WTC11 (cell line): ENCODE measurements around the gene CYCS. TPM values are rescaled to one million over a fixed set of nuclear protein-coding genes. Genes with fewer than 3 reads are reported as not detected.
A peak's percentile ranks its signal among the peaks of the same experiment; 100 is the strongest.

Source experiments
- ATAC-seq: fragments of 200-7000 bp; cut with Tn5 transposase; 2 replicates; pipeline ENCODE4 v1.10.0; 2021; ENCODE audit warnings: mild to moderate bottlenecking, moderate library complexity
- CTCF ChIA-PET: fragments of 300-600 bp; sonication (Branson Sonifier 250); formaldehyde crosslinking; loops from one replicate; lab custom pipeline; 2021; ENCODE audit warnings: antibody characterized with exemption; lab: Charles Lee
- POLR2A ChIA-PET: fragments of 350-600 bp; sonication (Branson Sonifier 250); formaldehyde crosslinking; loops from one replicate; lab custom pipeline; 2021; ENCODE audit warnings: antibody characterized with exemption; lab: Charles Lee
- DNase-seq: peaks from one replicate; pipeline ENCODE4 v3.0.0; 2021; ENCODE audit warnings: low spot score
- H3K27ac Mint-ChIP-seq: 2 replicates; pipeline ENCODE4 v1.8.0; 2021; ENCODE audit warnings: mixed read lengths
- H3K27me3 Mint-ChIP-seq: 2 replicates; pipeline ENCODE4 v1.8.0; 2021; ENCODE audit warnings: low read depth, mild to moderate bottlenecking, moderate library complexity, mixed read lengths
- H3K36me3 Mint-ChIP-seq: 2 replicates; pipeline ENCODE4 v1.8.0; 2021; ENCODE audit warnings: mixed read lengths
- H3K4me1 Mint-ChIP-seq: 2 replicates; pipeline ENCODE4 v1.8.0; 2022; ENCODE audit warnings: mixed read lengths
- H3K4me3 Mint-ChIP-seq: 2 replicates; pipeline ENCODE4 v1.8.0; 2021; ENCODE audit warnings: mild to moderate bottlenecking, moderate library complexity, mixed read lengths
- H3K9me3 Mint-ChIP-seq: 2 replicates; pipeline ENCODE4 v1.8.0; 2021; ENCODE audit warnings: mixed read lengths
- AR ChIP-seq: fragments of 250-450 bp; sonication (Bioruptor Pico); IDR thresholded peaks from 2 replicates; pipeline ENCODE4 v1.9.0; 2021; ENCODE audit warnings: mild to moderate bottlenecking
- CBFB ChIP-seq: sonication (generic); formaldehyde crosslinking; IDR thresholded peaks from 2 replicates; pipeline ENCODE4 v1.8.1; 2022; ENCODE audit warnings: mild to moderate bottlenecking, low read depth, missing genetic modification reagents
- CDX4 ChIP-seq: fragments of 250-450 bp; sonication (Bioruptor Pico); IDR thresholded peaks from 2 replicates; pipeline ENCODE4 v1.9.0; 2021; ENCODE audit warnings: moderate library complexity, mild to moderate bottlenecking, inconsistent platforms, borderline replicate concordance
- FOXJ3 ChIP-seq: sonication (generic); formaldehyde crosslinking; IDR thresholded peaks from 2 replicates; pipeline ENCODE4 v1.9.0; 2021; ENCODE audit warnings: missing genetic modification reagents, mild to moderate bottlenecking, borderline replicate concordance
- FOXP1 ChIP-seq: sonication (generic); formaldehyde crosslinking; IDR thresholded peaks from 2 replicates; pipeline ENCODE4 v1.8.0; 2022; ENCODE audit warnings: missing genetic modification reagents, mild to moderate bottlenecking, moderate library complexity, borderline replicate concordance
- FOXP4 ChIP-seq: sonication (generic); formaldehyde crosslinking; IDR thresholded peaks from 2 replicates; pipeline ENCODE4 v1.8.0; 2022; ENCODE audit warnings: mild to moderate bottlenecking, missing genetic modification reagents
- HMGA2 ChIP-seq: fragments of 250-450 bp; sonication (Bioruptor Pico); IDR thresholded peaks from 2 replicates; pipeline ENCODE4 v1.4.0; 2021; ENCODE audit warnings: mild to moderate bottlenecking, moderate library complexity
- JAZF1 ChIP-seq: fragments of 250-450 bp; sonication (Bioruptor Pico); IDR thresholded peaks from 2 replicates; pipeline ENCODE4 v1.9.0; 2021; ENCODE audit warnings: moderate library complexity, mild to moderate bottlenecking, inconsistent platforms
- MYBL2 ChIP-seq: sonication (generic); formaldehyde crosslinking; IDR thresholded peaks from 2 replicates; pipeline ENCODE4 v1.8.1; 2023; ENCODE audit warnings: mild to moderate bottlenecking, moderate library complexity, missing genetic modification reagents
- PRDM15 ChIP-seq: sonication (generic); formaldehyde crosslinking; IDR thresholded peaks from 2 replicates; pipeline ENCODE4 v1.8.0; 2022; ENCODE audit warnings: missing genetic modification reagents
- SMAD3 ChIP-seq: sonication (generic); formaldehyde crosslinking; IDR thresholded peaks from 2 replicates; pipeline ENCODE4 v1.8.0; 2022; ENCODE audit warnings: missing genetic modification reagents, mild to moderate bottlenecking, borderline replicate concordance
- TCF7 ChIP-seq: sonication (generic); formaldehyde crosslinking; IDR thresholded peaks from 2 replicates; pipeline ENCODE4 v1.8.0; 2022; ENCODE audit warnings: mild to moderate bottlenecking, low read depth, missing genetic modification reagents, moderate library complexity
- TP53 ChIP-seq: sonication (generic); formaldehyde crosslinking; IDR thresholded peaks from 2 replicates; pipeline ENCODE4 v1.8.1; 2023; ENCODE audit warnings: mild to moderate bottlenecking, missing genetic modification reagents
- USF2 ChIP-seq: sonication (generic); formaldehyde crosslinking; IDR thresholded peaks from 2 replicates; pipeline ENCODE4 v1.8.1; 2023; ENCODE audit warnings: mild to moderate bottlenecking, missing genetic modification reagents, moderate library complexity
- ZNF121 ChIP-seq: sonication (generic); formaldehyde crosslinking; IDR thresholded peaks from 2 replicates; pipeline ENCODE4 v1.8.0; 2023; ENCODE audit warnings: missing genetic modification reagents
- ZNF232 ChIP-seq: sonication (generic); formaldehyde crosslinking; IDR thresholded peaks from 2 replicates; pipeline ENCODE4 v1.8.0; 2022; ENCODE audit warnings: mild to moderate bottlenecking, missing genetic modification reagents
- total RNA-seq: library from RNA; stranded (reverse); gene quantifications from 3 replicates; pipeline ENCODE4 v1.2.3, GENCODE V29; 2021
- TF ChIP-seq, protein P1 (sequence below): sonication (generic); formaldehyde crosslinking; IDR thresholded peaks from 2 replicates; pipeline ENCODE4 v1.8.0; 2023; ENCODE audit warnings: mild to moderate bottlenecking, missing genetic modification reagents
- TF ChIP-seq, protein P2 (sequence below): sonication (generic); formaldehyde crosslinking; conservative IDR thresholded peaks from 2 replicates; pipeline ENCODE4 v1.8.1; 2022; ENCODE audit warnings: mild to moderate bottlenecking, missing genetic modification reagents
- TF ChIP-seq, protein P3 (sequence below): sonication (generic); formaldehyde crosslinking; IDR thresholded peaks from 2 replicates; pipeline ENCODE4 v1.8.1; 2023; ENCODE audit warnings: mild to moderate bottlenecking, missing genetic modification reagents

CYCS gene
- total RNA-seq, 1 experiment from 2014 or later: 249 TPM

GRCh38 chr7:25122373-25122772, 2.7 kb downstream of the CYCS start:
- no peak for TF ChIP-seq CBFB (CRISPR knock-in tag)
- no peak for TF ChIP-seq FOXP4 (CRISPR knock-in tag)
- TF ChIP-seq AR (CRISPR knock-in tag): no peak
- TF ChIP-seq JAZF1 (CRISPR knock-in tag): no peak
- no peak for TF ChIP-seq ZNF121
- no peak for TF ChIP-seq ZNF232 (CRISPR knock-in tag)
- TF ChIP-seq USF2 (CRISPR knock-in tag): no peak
- TF ChIP-seq SMAD3 (CRISPR knock-in tag): no peak
- TF ChIP-seq, protein P1, sequence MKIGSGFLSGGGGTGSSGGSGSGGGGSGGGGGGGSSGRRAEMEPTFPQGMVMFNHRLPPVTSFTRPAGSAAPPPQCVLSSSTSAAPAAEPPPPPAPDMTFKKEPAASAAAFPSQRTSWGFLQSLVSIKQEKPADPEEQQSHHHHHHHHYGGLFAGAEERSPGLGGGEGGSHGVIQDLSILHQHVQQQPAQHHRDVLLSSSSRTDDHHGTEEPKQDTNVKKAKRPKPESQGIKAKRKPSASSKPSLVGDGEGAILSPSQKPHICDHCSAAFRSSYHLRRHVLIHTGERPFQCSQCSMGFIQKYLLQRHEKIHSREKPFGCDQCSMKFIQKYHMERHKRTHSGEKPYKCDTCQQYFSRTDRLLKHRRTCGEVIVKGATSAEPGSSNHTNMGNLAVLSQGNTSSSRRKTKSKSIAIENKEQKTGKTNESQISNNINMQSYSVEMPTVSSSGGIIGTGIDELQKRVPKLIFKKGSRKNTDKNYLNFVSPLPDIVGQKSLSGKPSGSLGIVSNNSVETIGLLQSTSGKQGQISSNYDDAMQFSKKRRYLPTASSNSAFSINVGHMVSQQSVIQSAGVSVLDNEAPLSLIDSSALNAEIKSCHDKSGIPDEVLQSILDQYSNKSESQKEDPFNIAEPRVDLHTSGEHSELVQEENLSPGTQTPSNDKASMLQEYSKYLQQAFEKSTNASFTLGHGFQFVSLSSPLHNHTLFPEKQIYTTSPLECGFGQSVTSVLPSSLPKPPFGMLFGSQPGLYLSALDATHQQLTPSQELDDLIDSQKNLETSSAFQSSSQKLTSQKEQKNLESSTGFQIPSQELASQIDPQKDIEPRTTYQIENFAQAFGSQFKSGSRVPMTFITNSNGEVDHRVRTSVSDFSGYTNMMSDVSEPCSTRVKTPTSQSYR (CRISPR knock-in tag): no peak
- TF ChIP-seq, protein P2, sequence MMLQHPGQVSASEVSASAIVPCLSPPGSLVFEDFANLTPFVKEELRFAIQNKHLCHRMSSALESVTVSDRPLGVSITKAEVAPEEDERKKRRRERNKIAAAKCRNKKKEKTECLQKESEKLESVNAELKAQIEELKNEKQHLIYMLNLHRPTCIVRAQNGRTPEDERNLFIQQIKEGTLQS (CRISPR knock-in tag): no peak
- TF ChIP-seq PRDM15 (CRISPR knock-in tag): no peak
- no peak for TF ChIP-seq FOXP1 (CRISPR knock-in tag)
- TF ChIP-seq CDX4 (CRISPR knock-in tag): no peak
- no peak for TF ChIP-seq TP53 (CRISPR knock-in tag)
- no peak for TF ChIP-seq MYBL2
- TF ChIP-seq, protein P3, sequence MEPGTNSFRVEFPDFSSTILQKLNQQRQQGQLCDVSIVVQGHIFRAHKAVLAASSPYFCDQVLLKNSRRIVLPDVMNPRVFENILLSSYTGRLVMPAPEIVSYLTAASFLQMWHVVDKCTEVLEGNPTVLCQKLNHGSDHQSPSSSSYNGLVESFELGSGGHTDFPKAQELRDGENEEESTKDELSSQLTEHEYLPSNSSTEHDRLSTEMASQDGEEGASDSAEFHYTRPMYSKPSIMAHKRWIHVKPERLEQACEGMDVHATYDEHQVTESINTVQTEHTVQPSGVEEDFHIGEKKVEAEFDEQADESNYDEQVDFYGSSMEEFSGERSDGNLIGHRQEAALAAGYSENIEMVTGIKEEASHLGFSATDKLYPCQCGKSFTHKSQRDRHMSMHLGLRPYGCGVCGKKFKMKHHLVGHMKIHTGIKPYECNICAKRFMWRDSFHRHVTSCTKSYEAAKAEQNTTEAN: no peak
- no peak for TF ChIP-seq FOXJ3 (CRISPR knock-in tag)
- no peak for TF ChIP-seq HMGA2
- no peak for TF ChIP-seq TCF7 (CRISPR knock-in tag)
- H3K27ac Mint-ChIP-seq: peak overlapping the region; percentile 4
- no peak overlapping the region for H3K4me3 Mint-ChIP-seq
- H3K4me1 Mint-ChIP-seq: peaks cover 10% of the 10 kb centered on the region
- ATAC-seq: no peak
- H3K36me3 Mint-ChIP-seq: peaks cover 62% of the 10 kb centered on the region
- ChIA-PET POLR2A (no interaction called here), CTCF (no interaction called here)
- H3K9me3 Mint-ChIP-seq: no peaks in the 10 kb centered on the region
- H3K27me3 Mint-ChIP-seq: peaks cover 3% of the 10 kb centered on the region
- DNase-seq: no peak
